ENCODE results near the gene CCNY.

DNA sequence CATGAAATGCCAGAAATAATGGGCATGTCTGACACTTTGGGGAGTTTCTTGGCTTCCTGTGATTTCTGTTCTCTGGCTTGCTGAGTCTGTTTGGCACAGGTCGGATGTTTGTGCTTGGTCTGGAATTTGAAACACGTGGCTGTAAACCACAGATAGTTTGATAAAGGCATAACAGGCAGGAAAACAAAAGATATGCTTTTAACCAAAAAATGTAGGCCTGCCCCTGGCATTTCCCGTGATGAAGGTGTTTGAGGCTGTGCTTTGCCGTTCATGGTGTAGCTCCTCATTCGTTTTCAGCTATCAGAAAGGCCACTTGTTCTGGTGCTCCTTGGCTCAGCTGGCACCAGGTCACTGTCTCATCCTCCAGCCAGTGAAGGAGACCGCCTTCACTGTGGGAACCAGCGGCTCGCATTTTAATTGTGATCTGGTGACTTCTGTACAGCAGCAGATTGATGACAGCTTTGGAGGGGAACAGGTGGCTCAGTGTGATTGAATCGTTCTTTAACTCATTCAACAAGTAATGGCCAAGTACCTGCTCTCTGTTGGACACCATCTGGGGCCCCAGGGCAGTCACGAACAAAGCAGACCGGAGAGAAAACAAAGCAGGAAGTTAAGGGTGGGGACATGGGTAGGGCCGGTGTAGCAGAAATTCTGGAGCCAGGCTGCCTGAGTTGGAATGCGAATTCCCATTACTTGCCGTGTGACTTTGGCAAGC, 111.5 kb downstream of the CCNY start:
- TF ChIP-seq POLR2A (IDR thresholded peaks at IDR 0.05; ENCODE audit: low read depth, low read length) (no peak), TAF1 (IDR thresholded peaks at IDR 0.05; ENCODE audit: low read depth, low read length) (no peak), POLR2AphosphoS5 (IDR thresholded peaks at IDR 0.05; ENCODE audit: low read depth, low read length) (no peak), POU2F2 (IDR thresholded peaks at IDR 0.05; ENCODE audit: low read depth, low read length) (no peak), SPI1 (IDR thresholded peaks at IDR 0.05; ENCODE audit: low read depth, low read length) (no peak)

All from GM12891 (cell line).